Activated CD8-positive, alpha-beta memory T cell treated with anti-CD3 and anti-CD28 coated beads, Interleukin-2, amount 50 U/mL, for 4 hours (primary cell): ENCODE results near the gene PCDH10.
"Not testable (repeated sequence)": the region's sequence is repeated elsewhere in the genome, so short reads cannot be mapped to it uniquely, and the experiment has no call there.

Experiments used
- DNase-seq: peaks from one replicate; pipeline ENCODE4 v3.0.0-alpha.2; 2020

Gene PCDH10

GRCh38 chr4:133151341-133151690, 2.2 kb downstream of the PCDH10 start:
- no peak for DNase-seq

DNA sequence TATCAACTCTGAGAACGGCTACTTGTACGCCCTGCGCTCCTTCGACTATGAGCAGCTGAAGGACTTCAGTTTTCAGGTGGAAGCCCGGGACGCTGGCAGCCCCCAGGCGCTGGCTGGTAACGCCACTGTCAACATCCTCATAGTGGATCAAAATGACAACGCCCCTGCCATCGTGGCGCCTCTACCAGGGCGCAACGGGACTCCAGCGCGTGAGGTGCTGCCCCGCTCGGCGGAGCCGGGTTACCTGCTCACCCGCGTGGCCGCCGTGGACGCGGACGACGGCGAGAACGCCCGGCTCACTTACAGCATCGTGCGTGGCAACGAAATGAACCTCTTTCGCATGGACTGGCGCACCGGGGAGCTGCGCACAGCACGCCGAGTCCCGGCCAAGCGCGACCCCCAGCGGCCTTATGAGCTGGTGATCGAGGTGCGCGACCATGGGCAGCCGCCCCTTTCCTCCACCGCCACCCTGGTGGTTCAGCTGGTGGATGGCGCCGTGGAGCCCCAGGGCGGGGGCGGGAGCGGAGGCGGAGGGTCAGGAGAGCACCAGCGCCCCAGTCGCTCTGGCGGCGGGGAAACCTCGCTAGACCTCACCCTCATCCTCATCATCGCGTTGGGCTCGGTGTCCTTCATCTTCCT, 2.7 kb downstream of the PCDH10 start:
- DNase-seq = no peak

DNA sequence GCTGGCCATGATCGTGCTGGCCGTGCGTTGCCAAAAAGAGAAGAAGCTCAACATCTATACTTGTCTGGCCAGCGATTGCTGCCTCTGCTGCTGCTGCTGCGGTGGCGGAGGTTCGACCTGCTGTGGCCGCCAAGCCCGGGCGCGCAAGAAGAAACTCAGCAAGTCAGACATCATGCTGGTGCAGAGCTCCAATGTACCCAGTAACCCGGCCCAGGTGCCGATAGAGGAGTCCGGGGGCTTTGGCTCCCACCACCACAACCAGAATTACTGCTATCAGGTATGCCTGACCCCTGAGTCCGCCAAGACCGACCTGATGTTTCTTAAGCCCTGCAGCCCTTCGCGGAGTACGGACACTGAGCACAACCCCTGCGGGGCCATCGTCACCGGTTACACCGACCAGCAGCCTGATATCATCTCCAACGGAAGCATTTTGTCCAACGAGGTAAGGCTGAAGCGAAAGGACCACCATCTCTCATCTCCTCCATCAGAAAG, 3.3 kb downstream of the PCDH10 start:
- no peak for DNase-seq

- DNase-seq = no peak
Observed at GRCh38 chr4:133152831-133153481, 3.9 kb downstream of the PCDH10 start.

DNA sequence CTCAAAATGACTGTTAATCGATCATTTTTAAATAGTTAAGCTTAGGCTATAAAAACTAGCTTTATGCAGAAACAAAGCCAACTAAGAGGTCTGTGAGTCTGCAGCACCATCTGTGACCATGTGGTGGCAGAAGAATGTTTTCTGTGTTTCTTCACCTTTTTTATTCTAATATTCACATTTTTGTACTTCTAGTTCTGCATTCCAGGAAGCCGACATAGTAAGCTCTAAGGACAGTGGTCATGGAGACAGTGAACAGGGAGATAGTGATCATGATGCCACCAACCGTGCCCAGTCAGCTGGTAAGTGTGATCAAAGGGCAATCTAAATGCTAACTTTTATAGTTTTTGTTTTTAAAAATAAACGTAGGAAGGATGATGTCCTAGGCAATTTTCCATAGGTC, 5.6 kb downstream of the PCDH10 start:
- no peak for DNase-seq

GRCh38 chr4:133156096-133156495, 7.0 kb downstream of the PCDH10 start:
- no peak for DNase-seq

DNA sequence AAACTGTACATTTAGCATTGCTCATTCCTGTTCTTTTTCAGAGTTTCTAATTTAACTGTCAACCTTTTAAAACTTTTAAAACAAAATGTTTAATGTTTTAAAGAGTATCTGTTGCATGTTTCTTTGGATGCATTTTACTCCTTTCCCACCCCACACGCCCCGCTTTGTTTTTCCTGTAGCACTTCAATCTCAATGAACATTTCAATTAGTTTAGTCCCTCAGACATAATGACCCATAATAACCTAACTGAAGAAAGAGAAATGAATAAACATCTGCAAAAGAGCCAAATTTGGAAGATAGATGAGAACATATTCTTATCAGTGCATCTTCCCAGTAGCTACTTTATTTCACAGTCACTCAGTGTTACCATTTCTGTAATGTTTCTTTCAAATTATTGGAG, 7.5 kb downstream of the PCDH10 start:
- no peak for DNase-seq

- no peak for DNase-seq
Observed at GRCh38 chr4:133157460-133158160, 8.5 kb downstream of the PCDH10 start.

- DNase-seq = no peak
Observed at GRCh38 chr4:133160853-133161252, 11.8 kb downstream of the PCDH10 start.

DNA sequence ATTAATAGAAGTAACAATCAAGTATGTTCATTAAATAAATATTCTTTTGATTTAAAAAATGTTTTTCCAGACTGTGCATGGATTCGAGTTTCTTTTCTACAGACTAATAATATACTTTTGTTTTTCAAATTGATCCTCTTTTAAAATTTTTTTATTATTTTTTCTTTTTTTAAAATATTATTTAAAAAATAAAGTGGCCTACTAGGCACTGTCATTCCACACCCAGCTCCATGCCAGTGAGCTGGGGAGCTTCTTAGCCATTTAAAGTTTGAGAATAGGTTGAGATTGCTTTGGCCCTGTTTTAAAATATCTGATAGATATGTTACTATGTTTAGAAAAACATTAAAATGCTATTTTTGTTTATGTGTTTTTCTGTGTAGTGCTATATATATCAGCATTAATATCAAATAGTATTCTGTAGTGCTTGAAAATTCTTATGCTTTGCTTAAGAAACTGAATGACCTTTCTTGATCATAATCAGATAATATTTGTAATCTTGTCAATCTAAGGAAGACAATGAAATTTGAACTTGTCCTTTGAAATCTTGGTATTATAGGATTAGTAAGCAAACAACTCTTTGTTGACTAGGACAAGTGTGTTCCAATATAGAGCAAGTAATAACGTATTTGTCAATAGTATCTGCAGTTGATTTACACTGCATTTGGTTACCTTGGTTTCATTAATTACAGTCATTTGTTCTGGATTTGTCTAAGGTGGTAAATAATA, 12.6 kb downstream of the PCDH10 start:
- DNase-seq = no peak

DNA sequence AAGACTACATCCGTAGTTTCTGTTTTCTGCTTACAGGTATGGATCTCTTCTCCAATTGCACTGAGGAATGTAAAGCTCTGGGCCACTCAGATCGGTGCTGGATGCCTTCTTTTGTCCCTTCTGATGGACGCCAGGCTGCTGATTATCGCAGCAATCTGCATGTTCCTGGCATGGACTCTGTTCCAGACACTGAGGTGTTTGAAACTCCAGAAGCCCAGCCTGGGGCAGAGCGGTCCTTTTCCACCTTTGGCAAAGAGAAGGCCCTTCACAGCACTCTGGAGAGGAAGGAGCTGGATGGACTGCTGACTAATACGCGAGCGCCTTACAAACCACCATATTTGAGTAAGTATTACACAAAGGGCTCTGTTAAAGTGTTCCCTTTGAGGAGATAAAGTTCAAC, 13.8 kb downstream of the PCDH10 start:
- no peak for DNase-seq

GRCh38 chr4:133178956-133179355, 29.9 kb downstream of the PCDH10 start:
- DNase-seq = no peak

DNA sequence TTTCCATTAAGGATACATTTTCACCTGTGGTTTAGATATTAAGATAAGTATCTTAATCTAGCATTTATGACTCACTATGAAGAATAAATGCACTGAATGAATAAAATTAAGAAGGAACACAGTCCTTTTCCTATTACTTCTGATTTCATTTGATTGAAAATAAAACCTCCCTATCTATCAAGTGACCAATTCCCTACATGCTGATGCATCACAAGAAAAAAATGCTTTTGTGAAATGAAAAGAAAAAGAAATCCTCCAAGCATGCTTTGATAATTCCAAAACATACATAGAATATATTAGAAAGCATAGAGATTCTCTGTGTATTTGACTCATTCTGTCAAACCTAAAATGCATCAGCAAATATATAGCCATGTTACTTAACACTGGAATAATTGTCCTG, 37.1 kb downstream of the PCDH10 start:
- no peak for DNase-seq

DNA sequence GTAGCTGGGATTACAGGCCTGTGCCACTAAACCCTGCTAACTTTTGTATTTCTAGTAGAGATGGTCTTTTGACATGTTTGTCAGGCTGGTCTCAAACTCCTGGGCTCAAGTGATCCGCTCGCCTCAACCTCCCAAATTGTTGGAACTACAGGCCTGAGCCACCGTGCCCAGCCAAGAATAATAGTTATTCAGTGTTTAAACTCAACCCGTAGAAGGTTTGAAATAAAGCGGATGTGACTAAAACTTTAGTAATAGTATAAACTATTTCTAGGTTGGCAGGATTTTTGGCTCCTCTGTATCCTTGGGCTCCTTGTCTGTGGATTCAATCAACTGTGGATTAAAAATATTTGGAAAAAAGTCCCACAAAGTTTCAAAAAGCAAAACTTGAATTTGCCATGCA, 37.8 kb downstream of the PCDH10 start:
- DNase-seq = no peak

- no peak for DNase-seq
Observed at GRCh38 chr4:133188433-133189146, 39.5 kb downstream of the PCDH10 start.

- no peak for DNase-seq
Observed at GRCh38 chr4:133189147-133189517, 40.0 kb downstream of the PCDH10 start.

- no peak for DNase-seq
Observed at GRCh38 chr4:133190098-133190497, 41.0 kb downstream of the PCDH10 start.

DNA sequence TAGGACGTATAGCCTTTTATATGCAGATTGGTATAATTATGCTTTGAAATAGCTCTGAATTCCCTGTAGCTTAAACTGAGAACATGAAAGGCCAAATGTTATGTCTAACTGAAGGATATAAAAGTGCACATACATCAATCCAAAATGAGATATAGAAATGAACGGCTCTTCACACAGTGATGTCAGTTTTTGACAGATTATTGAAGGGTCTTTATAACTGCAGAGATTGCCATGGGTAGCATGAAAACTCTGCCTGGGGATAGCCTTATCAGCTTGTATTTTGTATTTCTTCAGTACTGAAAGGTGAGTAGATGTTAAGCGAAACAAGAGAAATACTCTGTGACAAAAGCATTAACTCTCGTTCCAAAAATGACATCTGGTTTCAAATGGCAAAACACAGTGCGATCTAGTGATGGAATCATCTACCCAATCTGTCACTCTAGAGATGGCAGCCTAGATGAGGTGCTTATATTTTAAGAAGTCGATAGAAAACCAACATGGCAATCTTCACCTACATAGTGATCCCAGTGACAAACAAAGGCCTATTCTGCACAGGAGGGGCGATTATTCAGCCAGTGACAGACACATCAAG, 59.7 kb downstream of the PCDH10 start:
- no peak for DNase-seq

DNA sequence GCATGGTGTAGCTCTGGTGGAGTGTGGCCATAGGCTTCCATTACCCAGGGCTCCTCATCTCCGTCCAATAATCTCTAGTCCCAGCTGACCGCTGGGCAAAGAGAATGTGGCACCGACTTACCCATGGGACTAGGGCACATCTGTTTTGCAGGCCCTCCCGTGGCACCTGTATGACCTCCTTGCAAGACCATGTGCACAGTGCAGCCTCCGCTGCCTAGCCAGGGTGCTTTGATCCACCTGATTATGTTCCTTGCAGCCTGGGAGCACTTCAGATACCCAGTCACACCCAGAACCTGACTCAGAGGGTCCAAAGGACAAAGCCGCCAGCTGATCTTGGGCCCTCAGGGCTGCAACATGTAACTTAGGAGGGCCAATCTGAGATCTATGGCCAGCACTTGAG, 84.8 kb downstream of the PCDH10 start:
- no peak for DNase-seq

DNA sequence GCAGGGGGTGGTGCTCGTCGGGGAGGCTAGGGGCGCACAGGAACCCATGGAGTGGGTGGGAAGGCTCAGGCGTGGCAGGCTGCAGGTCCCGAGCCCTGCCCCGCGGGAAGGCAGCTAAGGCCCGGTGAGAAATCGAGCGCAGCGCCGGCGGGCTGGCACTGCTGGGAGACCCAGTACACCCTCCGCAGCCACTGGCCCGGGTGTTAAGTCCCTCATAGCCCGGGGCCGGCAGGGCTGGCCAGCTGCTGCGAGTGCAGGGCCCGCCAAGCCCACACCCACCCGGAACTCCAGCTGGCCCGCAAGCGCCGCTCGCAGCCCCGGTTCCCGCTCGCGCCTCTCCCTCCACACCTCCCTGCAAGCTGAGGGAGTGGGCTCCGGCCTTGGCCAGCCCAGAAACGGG, 91.4 kb downstream of the PCDH10 start:
- DNase-seq = not testable (repeated sequence)
